Liver (tissue), 9 donors: Measurements from ENCODE around the gene MOB3C. TPM values are rescaled to one million over a fixed set of nuclear protein-coding genes. Genes with fewer than 3 reads are reported as not detected.
"Not testable (repeated sequence)": the region's sequence is repeated elsewhere in the genome, so short reads cannot be mapped to it uniquely, and the experiment has no call there.

ENCODE experiments used
- DNase-seq: peaks from one replicate; pipeline ENCODE4 v3.0.0-alpha.2; 2017; ENCODE audit warnings: low spot score
- H3K27ac ChIP-seq, 2 donors: one replicate each; pipeline ENCODE4 v1.7.0; 2013; ENCODE audit warnings: inconsistent platforms in 2 of 2, low read length in 2 of 2, control low read depth in 1 of 2, low read depth in 1 of 2, mild to moderate bottlenecking in 1 of 2
- H3K27me3 ChIP-seq, 4 donors: one replicate each; pipeline versions ENCODE4 v1.6.1 to v1.7.0; 2013; ENCODE audit warnings: low read length in 3 of 4, inconsistent platforms in 1 of 4, mild to moderate bottlenecking in 1 of 4, moderate library complexity in 1 of 4; ENCODE audit not compliant: control insufficient read depth in 4 of 4, insufficient read depth in 4 of 4
- H3K36me3 ChIP-seq, 4 donors: one replicate each; pipeline versions ENCODE4 v1.6.1 to v1.7.0; 2013; ENCODE audit warnings: low read length in 3 of 4, mild to moderate bottlenecking in 3 of 4, low read depth in 1 of 4, moderate library complexity in 1 of 4; ENCODE audit not compliant: control insufficient read depth in 4 of 4, insufficient read depth in 3 of 4
- H3K4me1 ChIP-seq, 4 donors: one replicate each; pipeline versions ENCODE4 v1.6.1 to v1.7.0; 2013; ENCODE audit warnings: low read length in 3 of 4, mild to moderate bottlenecking in 3 of 4, moderate library complexity in 1 of 4; ENCODE audit not compliant: control insufficient read depth in 4 of 4, insufficient read depth in 4 of 4
- H3K4me3 ChIP-seq, 3 donors: one replicate each; pipeline versions ENCODE4 v1.6.1 to v1.7.0; 2013; ENCODE audit warnings: low read length in 3 of 3, control low read depth in 1 of 3, low read depth in 1 of 3, mild to moderate bottlenecking in 1 of 3
- H3K9ac ChIP-seq, 2 donors: one replicate each; pipeline ENCODE4 v1.7.0; 2013; ENCODE audit warnings: low read length in 2 of 2, mild to moderate bottlenecking in 2 of 2, moderate library complexity in 2 of 2, control low read depth in 1 of 2, low read depth in 1 of 2
- H3K9me3 ChIP-seq, 4 donors: one replicate each; pipeline versions ENCODE4 v1.6.1 to v1.7.0; 2013; ENCODE audit warnings: low read length in 3 of 4; ENCODE audit not compliant: control insufficient read depth in 4 of 4
- ATF3 ChIP-seq: IDR thresholded peaks from 2 replicates; pipeline ENCODE4 v1.6.1; 2016; ENCODE audit warnings: antibody characterized with exemption
- HNF4G ChIP-seq: IDR thresholded peaks from 2 replicates; pipeline ENCODE4 v1.6.1; 2016; ENCODE audit warnings: antibody characterized with exemption
- JUND ChIP-seq, 2 donors: IDR thresholded peaks; 2 replicates each; pipeline ENCODE4 v1.6.1; 2016; ENCODE audit warnings: antibody characterized with exemption in 2 of 2
- MAX ChIP-seq: IDR thresholded peaks from 2 replicates; pipeline ENCODE4 v1.6.1; 2016; ENCODE audit warnings: antibody characterized with exemption
- NR2F2 ChIP-seq: IDR thresholded peaks from 2 replicates; pipeline ENCODE4 v1.6.1; 2016; ENCODE audit warnings: antibody characterized with exemption
- REST ChIP-seq: IDR thresholded peaks from 2 replicates; pipeline ENCODE4 v1.6.1; 2016; ENCODE audit warnings: antibody characterized with exemption, mild to moderate bottlenecking
- SP1 ChIP-seq: IDR thresholded peaks from 2 replicates; pipeline ENCODE4 v1.6.1; 2018; ENCODE audit warnings: antibody characterized with exemption, mild to moderate bottlenecking
- TAF1 ChIP-seq: conservative IDR thresholded peaks from 2 replicates; pipeline ENCODE4 v1.6.1; 2016; ENCODE audit warnings: antibody characterized with exemption, mild to moderate bottlenecking
- YY1 ChIP-seq: IDR thresholded peaks from 2 replicates; pipeline ENCODE4 v1.6.1; 2016; ENCODE audit warnings: antibody characterized with exemption, mild to moderate bottlenecking
- WGBS: extraction: QIAGEN DNeasy Blood & Tissue Kit; methylation state at CpG from one replicate; pipeline ENCODE4 v1.1.7; 2013; 5-methylcytosine and 5-hydroxymethylcytosine counted together
- polyA plus RNA-seq, 2 donors: library from polyadenylated mRNA; stranded (reverse) in 1 of 2; unstranded in 1 of 2; fragments of 200-250 nt in 1 of 2; fragments of >200 nt in 1 of 2; fragmentation: Nextera tagmentation in 1 of 2; extraction: Ambion mirVana in 1 of 2; gene quantifications; one replicate each; pipeline versions ENCODE4 v1.2.1 to v1.2.3, GENCODE V29; 2013 to 2015
- total RNA-seq, 2 donors: library from RNA; depleted of rRNA; stranded (reverse); fragments of >200 nt; gene quantifications; one replicate each; pipeline ENCODE4 v1.2.3, GENCODE V29; 2014
- TF ChIP-seq, protein P1 (sequence below): fragments of 150-350 bp; IDR thresholded peaks from 2 replicates; pipeline ENCODE4 v1.5.1; 2017; ENCODE audit warnings: improper control_type of control experiment, low read depth, low read length; ENCODE audit not compliant: missing input control
- donor health status: healthy.
- donor health status: healthy.
- donor health status: healthy.
- donor health status: healthy.
- donor health status: healthy.

Gene MOB3C
- total and polyA plus RNA-seq, 4 donors = 2.3 to 7.9 (median 5.4) TPM

GRCh38 chr1:46656643-46657042 lies 40.0 kb upstream of the MOB3C start:
- no peak overlapping the region for H3K4me3 ChIP-seq

GRCh38 chr1:46655848-46656247 lies 39.2 kb upstream of the MOB3C start:
- no peak for DNase-seq
- no peak overlapping the region for H3K27ac ChIP-seq

More at GRCh38 chr1:46656643-46657042, 40.0 kb upstream of the MOB3C start:
- TF ChIP-seq REST (no peak), TAF1 (no peak), ATF3 (no peak), HNF4G (no peak), MAX (no peak)
- DNase-seq = no peak
- H3K4me1 ChIP-seq = no peaks in the 10 kb centered on the region
- no peaks in the 10 kb centered on the region for H3K9me3 ChIP-seq
- peaks cover 0 to 46% (median 34%) of the 10 kb centered on the region in 4 donors for H3K36me3 ChIP-seq
- H3K27ac ChIP-seq = no peak overlapping the region
- H3K27me3 ChIP-seq = no peaks in the 10 kb centered on the region
- no peak overlapping the region for H3K9ac ChIP-seq
- WGBS = 95% methylated on average over 2 of the region's 2 CpGs

GRCh38 chr1:46654698-46655097 lies 38.1 kb upstream of the MOB3C start:
- 97% methylated on average over 2 of the region's 2 CpGs for WGBS
- DNase-seq, H3K27me3 ChIP-seq, H3K9me3 ChIP-seq, H3K27ac ChIP-seq, H3K4me3 ChIP-seq, H3K4me1 ChIP-seq, H3K9ac ChIP-seq: not testable (repeated sequence)
- peaks cover 0 to 50% (median 38%) of the 10 kb centered on the region in 4 donors for H3K36me3 ChIP-seq

More at GRCh38 chr1:46655848-46656247, 39.2 kb upstream of the MOB3C start:
- TF ChIP-seq JUND (IDR thresholded peaks at IDR 0.05) (no peak), YY1 (no peak), NR2F2 (no peak), SP1 (no peak), ATF3 (no peak)
- TF ChIP-seq, protein P1, sequence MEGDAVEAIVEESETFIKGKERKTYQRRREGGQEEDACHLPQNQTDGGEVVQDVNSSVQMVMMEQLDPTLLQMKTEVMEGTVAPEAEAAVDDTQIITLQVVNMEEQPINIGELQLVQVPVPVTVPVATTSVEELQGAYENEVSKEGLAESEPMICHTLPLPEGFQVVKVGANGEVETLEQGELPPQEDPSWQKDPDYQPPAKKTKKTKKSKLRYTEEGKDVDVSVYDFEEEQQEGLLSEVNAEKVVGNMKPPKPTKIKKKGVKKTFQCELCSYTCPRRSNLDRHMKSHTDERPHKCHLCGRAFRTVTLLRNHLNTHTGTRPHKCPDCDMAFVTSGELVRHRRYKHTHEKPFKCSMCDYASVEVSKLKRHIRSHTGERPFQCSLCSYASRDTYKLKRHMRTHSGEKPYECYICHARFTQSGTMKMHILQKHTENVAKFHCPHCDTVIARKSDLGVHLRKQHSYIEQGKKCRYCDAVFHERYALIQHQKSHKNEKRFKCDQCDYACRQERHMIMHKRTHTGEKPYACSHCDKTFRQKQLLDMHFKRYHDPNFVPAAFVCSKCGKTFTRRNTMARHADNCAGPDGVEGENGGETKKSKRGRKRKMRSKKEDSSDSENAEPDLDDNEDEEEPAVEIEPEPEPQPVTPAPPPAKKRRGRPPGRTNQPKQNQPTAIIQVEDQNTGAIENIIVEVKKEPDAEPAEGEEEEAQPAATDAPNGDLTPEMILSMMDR = no peak
- peaks cover 0 to 46% (median 34%) of the 10 kb centered on the region in 4 donors for H3K36me3 ChIP-seq
- H3K4me1 ChIP-seq = no peaks in the 10 kb centered on the region
- no peaks in the 10 kb centered on the region for H3K27me3 ChIP-seq
- H3K9ac ChIP-seq = no peak overlapping the region
- no peaks in the 10 kb centered on the region for H3K9me3 ChIP-seq
- no peak overlapping the region for H3K4me3 ChIP-seq
